Measurements from ENCODE around the gene ATP5PD.

DNA sequence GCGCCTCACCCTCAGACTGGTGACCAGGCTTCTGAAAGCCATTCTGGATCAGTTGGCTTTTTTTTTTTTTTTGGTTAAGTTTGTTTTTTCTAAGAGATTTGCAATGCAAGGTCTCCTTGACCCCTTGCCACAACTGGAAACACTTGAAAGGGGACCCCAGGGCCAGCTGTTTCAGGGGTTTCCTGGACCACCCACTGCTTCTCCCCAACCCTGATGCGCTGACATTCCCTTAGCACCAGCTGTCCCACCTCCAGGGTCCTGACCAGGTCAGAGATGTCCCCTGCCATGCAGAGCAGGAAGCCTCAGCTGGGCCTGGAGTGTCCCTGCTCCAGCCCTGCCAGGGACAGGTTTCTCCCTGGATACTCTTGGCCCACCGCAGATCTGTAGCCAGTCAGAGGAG lies 42.4 kb downstream of the ATP5PD start:
- TF ChIP-seq MAFK (IDR thresholded peaks at IDR 0.05; ENCODE audit: low read depth, low read length) (no peak), CTCF (IDR thresholded peaks at IDR 0.05; ENCODE audit: control extremely low read depth in 1 of 3, insufficient read depth in 1 of 3, low read depth in 1 of 3, low read length in 3 of 3) (no peak), BACH1 (IDR thresholded peaks at IDR 0.05; ENCODE audit: low read length) (no peak), EP300 (IDR thresholded peaks at IDR 0.05; ENCODE audit: borderline replicate concordance in 1 of 2, low read depth in 2 of 2, low read length in 2 of 2) (no peak), RFX5 (IDR thresholded peaks at IDR 0.05; ENCODE audit: borderline replicate concordance, low read depth, low read length) (no peak), GTF2F1 (IDR thresholded peaks at IDR 0.05; ENCODE audit: borderline replicate concordance, low read depth, low read length) (no peak), POLR2A (IDR thresholded peaks at IDR 0.05; ENCODE audit: control extremely low read depth in 1 of 2, low read depth in 2 of 2, low read length in 2 of 2) (no peak), JUND (IDR thresholded peaks at IDR 0.05; ENCODE audit: low read length) (no peak), POLR2AphosphoS5 (IDR thresholded peaks at IDR 0.05; ENCODE audit: low read depth, low read length) (no peak)
